H1 (cell line): ENCODE measurements around the gene SPEF2. TPM values are rescaled to one million over a fixed set of nuclear protein-coding genes. Genes with fewer than 3 reads are reported as not detected.

Source experiments
- CTCF ChIA-PET: fragments of 300-600 bp; sonication (Branson Sonifier 250); formaldehyde crosslinking; loops from one replicate; lab custom pipeline; 2021; ENCODE audit not compliant: partially characterized antibody; lab: Charles Lee
- POLR2A ChIA-PET: fragments of 300-600 bp; sonication (Branson Sonifier 250); formaldehyde crosslinking; loops from one replicate; lab custom pipeline; 2021; ENCODE audit warnings: inconsistent platforms; ENCODE audit not compliant: partially characterized antibody; lab: Charles Lee
- DNase-seq, 2 experiments: peaks; one replicate each; pipeline versions ENCODE4 v3.0.0 to v3.0.0-alpha.2; 2010 to 2022; ENCODE audit warnings: low spot score in 2 of 2, low read depth in 1 of 2, mixed read lengths in 1 of 2
- FAIRE-seq: peaks from 2 replicates; lab custom pipeline; 2011; peaks lifted over from hg19 to GRCh38; lab: Jason Lieb, UNC
- H2AFZ ChIP-seq: 2 replicates; pipeline ENCODE4 v1.8.1; 2012; ENCODE audit warnings: low read length, inconsistent platforms
- H2AK5ac ChIP-seq: 2 replicates; pipeline ENCODE4 v1.6.1; 2013; ENCODE audit warnings: low read depth, low read length
- H2BK120ac ChIP-seq: replicated peaks from 2 replicates; pipeline ENCODE3; 2013; ENCODE audit warnings: low read depth, low read length, inconsistent platforms
- H2BK12ac ChIP-seq: 2 replicates; pipeline ENCODE4 v1.6.1; 2013; ENCODE audit warnings: low read depth, low read length
- H2BK15ac ChIP-seq: 2 replicates; pipeline ENCODE4 v1.6.1; 2013; ENCODE audit warnings: low read length
- H2BK20ac ChIP-seq: 2 replicates; pipeline ENCODE4 v1.6.1; 2013; ENCODE audit warnings: low read length
- H2BK5ac ChIP-seq: 2 replicates; pipeline ENCODE4 v1.6.1; 2013; ENCODE audit warnings: low read depth, low read length
- H3K14ac ChIP-seq: 2 replicates; pipeline ENCODE4 v1.6.1; 2013; ENCODE audit warnings: inconsistent platforms; ENCODE audit not compliant: insufficient read length
- H3K18ac ChIP-seq: 2 replicates; pipeline ENCODE4 v1.6.1; 2013; ENCODE audit warnings: low read length; ENCODE audit errors: extremely low read depth
- H3K23ac ChIP-seq: 2 replicates; pipeline ENCODE4 v1.6.1; 2013; ENCODE audit warnings: inconsistent platforms; ENCODE audit not compliant: insufficient read length
- H3K23me2 ChIP-seq: 2 replicates; pipeline ENCODE4 v1.6.1; 2013; ENCODE audit warnings: low read depth, low read length
- H3K27ac ChIP-seq: 2 replicates; pipeline ENCODE4 v1.6.1; 2011; ENCODE audit warnings: low read depth, low read length, inconsistent platforms
- H3K27me3 ChIP-seq, 4 experiments: replicated peaks in 1 of 4; 1 replicate in 1 of 4; 2 replicates in 3 of 4; pipeline versions ENCODE4 v1.6.1 to v1.8.1; 2011 to 2013; ENCODE audit warnings: low read length in 3 of 4, mild to moderate bottlenecking in 3 of 4, inconsistent platforms in 2 of 4, mixed read lengths in 2 of 4, moderate library complexity in 1 of 4; ENCODE audit not compliant: control insufficient read depth in 3 of 4, insufficient read depth in 3 of 4; ENCODE audit errors: extremely low read depth in 1 of 4
- H3K36me3 ChIP-seq, 4 experiments: 2 replicates each; pipeline versions ENCODE4 v1.6.1 to v1.8.1; 2011 to 2013; ENCODE audit warnings: mild to moderate bottlenecking in 4 of 4, low read length in 3 of 4, moderate library complexity in 2 of 4, control low read depth in 1 of 4, inconsistent platforms in 1 of 4; ENCODE audit not compliant: insufficient read depth in 4 of 4, control insufficient read depth in 2 of 4
- H3K4ac ChIP-seq: replicated peaks from 2 replicates; pipeline ENCODE3; 2013; ENCODE audit warnings: low read length, low read depth, mixed read lengths, inconsistent platforms; ENCODE audit not compliant: insufficient read length
- H3K4me1 ChIP-seq, 4 experiments: replicated peaks in 1 of 4; 1 replicate in 1 of 4; 2 replicates in 3 of 4; pipeline versions ENCODE4 v1.6.1 to v1.8.1; 2011 to 2013; ENCODE audit warnings: low read length in 3 of 4, inconsistent platforms in 2 of 4, mixed read lengths in 1 of 4; ENCODE audit not compliant: insufficient read depth in 4 of 4, control insufficient read depth in 3 of 4
- H3K4me2 ChIP-seq, 2 experiments: 2 replicates each; pipeline versions ENCODE4 v1.6.1 to v1.8.1; 2011 to 2013; ENCODE audit warnings: low read depth in 2 of 2, low read length in 2 of 2, control low read depth in 1 of 2, inconsistent platforms in 1 of 2, mild to moderate bottlenecking in 1 of 2; ENCODE audit not compliant: insufficient read depth in 1 of 2
- H3K4me3 ChIP-seq, 4 experiments: fragments of 200-600, 300-600 bp in 1 of 4; sonication (generic), shearing (Covaris generic), sonication (Bioruptor Twin) in 1 of 4; 2 replicates each; pipeline versions ENCODE4 v1.5.1 to v1.8.1; 2011 to 2016; ENCODE audit warnings: low read length in 4 of 4, low read depth in 3 of 4, control low read depth in 2 of 4, inconsistent platforms in 2 of 4, mild to moderate bottlenecking in 2 of 4, mixed read lengths in 1 of 4, moderate library complexity in 1 of 4; ENCODE audit not compliant: insufficient read depth in 2 of 4; ENCODE audit errors: extremely low read depth in 1 of 4
- H3K56ac ChIP-seq: replicated peaks from 2 replicates; pipeline ENCODE3; 2013; ENCODE audit warnings: low read depth, mild to moderate bottlenecking, mixed read lengths, low read length, inconsistent platforms; ENCODE audit not compliant: insufficient read length
- H3K79me1 ChIP-seq: 2 replicates; pipeline ENCODE4 v1.6.1; 2013; ENCODE audit warnings: low read depth, low read length, control low read depth
- H3K79me2 ChIP-seq, 2 experiments: 2 replicates each; pipeline versions ENCODE4 v1.6.1 to v1.8.1; 2012 to 2013; ENCODE audit warnings: low read length in 2 of 2, mild to moderate bottlenecking in 2 of 2, inconsistent platforms in 1 of 2; ENCODE audit not compliant: insufficient read depth in 2 of 2, control insufficient read depth in 1 of 2
- H3K9ac ChIP-seq, 4 experiments: replicated peaks in 1 of 4; 1 replicate in 1 of 4; 2 replicates in 3 of 4; pipeline versions ENCODE4 v1.6.1 to v1.8.1; 2011 to 2013; ENCODE audit warnings: low read depth in 3 of 4, low read length in 3 of 4, control low read depth in 2 of 4, mild to moderate bottlenecking in 2 of 4, moderate library complexity in 2 of 4, inconsistent platforms in 1 of 4; ENCODE audit errors: extremely low read depth in 1 of 4
- H3K9me3 ChIP-seq, 2 experiments: 2 replicates each; pipeline versions ENCODE4 v1.6.1 to v1.8.1; 2012 to 2013; ENCODE audit warnings: mild to moderate bottlenecking in 2 of 2, moderate library complexity in 2 of 2, control low read depth in 1 of 2, inconsistent platforms in 1 of 2, low read depth in 1 of 2, low read length in 1 of 2, mixed read lengths in 1 of 2; ENCODE audit not compliant: insufficient read depth in 2 of 2
- H4K20me1 ChIP-seq, 2 experiments: replicated peaks in 1 of 2; 2 replicates each; pipeline versions ENCODE3 to v1.8.1; 2011 to 2013; ENCODE audit warnings: inconsistent platforms in 2 of 2, low read length in 2 of 2, mild to moderate bottlenecking in 1 of 2; ENCODE audit not compliant: insufficient read depth in 2 of 2, control insufficient read depth in 1 of 2
- H4K5ac ChIP-seq: 2 replicates; pipeline ENCODE4 v1.6.1; 2013; ENCODE audit warnings: low read length, low read depth, mixed read lengths, inconsistent platforms; ENCODE audit not compliant: insufficient read length
- H4K8ac ChIP-seq: 2 replicates; pipeline ENCODE4 v1.8.0; 2013; ENCODE audit warnings: mild to moderate bottlenecking, moderate library complexity, low read length, inconsistent platforms; ENCODE audit not compliant: insufficient read depth; ENCODE audit errors: extremely low read depth
- H4K91ac ChIP-seq: replicated peaks from 2 replicates; pipeline ENCODE3; 2013; ENCODE audit warnings: low read length, mixed read lengths, inconsistent platforms; ENCODE audit not compliant: insufficient read length
- CBX5 ChIP-seq: fragments of 300-800, 300-1000 bp; sonication (generic); IDR thresholded peaks from 2 replicates; pipeline ENCODE4 v1.7.1; 2016; ENCODE audit warnings: antibody characterized with exemption, low read length, low read depth
- TCF12 ChIP-seq: IDR thresholded peaks from 2 replicates; pipeline ENCODE4 v1.6.1; 2011; ENCODE audit warnings: low read depth, mild to moderate bottlenecking, low read length
- WGBS, 2 experiments: shearing (Covaris generic) in 1 of 2; methylation state at CpG; one replicate each; pipeline versions ENCODE4 v1.1.6 to v1.1.7; 2013 to 2015; ENCODE audit warnings: low lambda C conversion rate in 2 of 2, mixed read lengths in 2 of 2, inconsistent platforms in 1 of 2, low coverage in 1 of 2, missing lambda C conversion rate in 1 of 2; ENCODE audit not compliant: insufficient replicate concordance in 2 of 2, insufficient coverage in 1 of 2, insufficient read length in 1 of 2; ENCODE audit errors: extremely low coverage in 1 of 2, missing lambda C conversion rate in 1 of 2; 5-methylcytosine and 5-hydroxymethylcytosine counted together
- long read RNA-seq, 2 experiments: library from RNA in 1 of 2; library from capped mRNA in 1 of 2; stranded (forward); transcript quantifications; one replicate each; pipeline ENCODE4 v2.0.0, GENCODE V29; 2021; ENCODE audit warnings: inconsistent platforms in 1 of 2
- polyA minus RNA-seq, 3 experiments: library from RNA; depleted of rRNA, polyadenylated mRNA; stranded (reverse); fragments of >200 nt; gene quantifications; 1 replicate in 2 of 3; 2 replicates in 1 of 3; pipeline ENCODE4 v1.2.3, GENCODE V29; 2011
- polyA plus RNA-seq, 7 experiments: library from polyadenylated mRNA; depleted of rRNA in 3 of 7; stranded (reverse) in 5 of 7; unstranded in 2 of 7; fragments of >200 nt in 5 of 7; fragments of 200-250 nt in 2 of 7; gene quantifications; 1 replicate in 5 of 7; 2 replicates in 1 of 7; 4 replicates in 1 of 7; pipeline versions ENCODE4 v1.2.1 to v1.2.3, GENCODE V29; 2011 to 2013; ENCODE audit warnings: missing spikeins in 2 of 7, mixed read lengths in 2 of 7
- total RNA-seq: library from RNA; stranded (reverse); fragmentation: NEBNext Ultra II Directional; extraction: Animal tissue kit (Norgen Biotek cat#: 25700); gene quantifications from 2 replicates; pipeline ENCODE4 v1.2.1, GENCODE V29; 2021

SPEF2 gene, protein sequence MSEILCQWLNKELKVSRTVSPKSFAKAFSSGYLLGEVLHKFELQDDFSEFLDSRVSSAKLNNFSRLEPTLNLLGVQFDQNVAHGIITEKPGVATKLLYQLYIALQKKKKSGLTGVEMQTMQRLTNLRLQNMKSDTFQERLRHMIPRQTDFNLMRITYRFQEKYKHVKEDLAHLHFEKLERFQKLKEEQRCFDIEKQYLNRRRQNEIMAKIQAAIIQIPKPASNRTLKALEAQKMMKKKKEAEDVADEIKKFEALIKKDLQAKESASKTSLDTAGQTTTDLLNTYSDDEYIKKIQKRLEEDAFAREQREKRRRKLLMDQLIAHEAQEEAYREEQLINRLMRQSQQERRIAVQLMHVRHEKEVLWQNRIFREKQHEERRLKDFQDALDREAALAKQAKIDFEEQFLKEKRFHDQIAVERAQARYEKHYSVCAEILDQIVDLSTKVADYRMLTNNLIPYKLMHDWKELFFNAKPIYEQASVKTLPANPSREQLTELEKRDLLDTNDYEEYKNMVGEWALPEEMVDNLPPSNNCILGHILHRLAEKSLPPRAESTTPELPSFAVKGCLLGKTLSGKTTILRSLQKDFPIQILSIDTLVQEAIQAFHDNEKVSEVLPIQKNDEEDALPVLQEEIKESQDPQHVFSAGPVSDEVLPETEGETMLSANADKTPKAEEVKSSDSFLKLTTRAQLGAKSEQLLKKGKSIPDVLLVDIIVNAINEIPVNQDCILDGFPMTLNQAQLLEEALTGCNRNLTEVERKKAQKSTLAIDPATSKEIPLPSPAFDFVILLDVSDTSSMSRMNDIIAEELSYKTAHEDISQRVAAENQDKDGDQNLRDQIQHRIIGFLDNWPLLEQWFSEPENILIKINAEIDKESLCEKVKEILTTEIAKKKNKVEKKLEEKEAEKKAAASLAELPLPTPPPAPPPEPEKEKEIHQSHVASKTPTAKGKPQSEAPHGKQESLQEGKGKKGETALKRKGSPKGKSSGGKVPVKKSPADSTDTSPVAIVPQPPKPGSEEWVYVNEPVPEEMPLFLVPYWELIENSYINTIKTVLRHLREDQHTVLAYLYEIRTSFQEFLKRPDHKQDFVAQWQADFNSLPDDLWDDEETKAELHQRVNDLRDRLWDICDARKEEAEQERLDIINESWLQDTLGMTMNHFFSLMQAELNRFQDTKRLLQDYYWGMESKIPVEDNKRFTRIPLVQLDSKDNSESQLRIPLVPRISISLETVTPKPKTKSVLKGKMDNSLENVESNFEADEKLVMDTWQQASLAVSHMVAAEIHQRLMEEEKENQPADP (N-terminal part only)
- total RNA-seq (0.73 and 1.3 TPM in 2 replicates), polyA plus RNA-seq (2011; rRNA removed) (0.14 and 0.47 TPM in 2 replicates), polyA minus RNA-seq (2011; rRNA and poly(A)+ RNA removed) (0.12 and 0.82 TPM in 2 replicates)
- 0.18 TPM for polyA plus RNA-seq (2011; cell fraction: cytosol; rRNA removed)
- polyA plus RNA-seq (2011; cell fraction: nucleus; rRNA removed): 0.17 TPM
- 0.21 to 0.57 TPM (median 0.28 TPM) in 3 of 4 replicates, not detected in the other for polyA plus RNA-seq (2012, experiment 1 of 2)
- polyA plus RNA-seq (2012, experiment 2 of 2): not detected
- 0.30 TPM for polyA plus RNA-seq (2013, experiment 1 of 2)
- 0.52 TPM for polyA plus RNA-seq (2013, experiment 2 of 2)
- not detected for polyA minus RNA-seq (2011; cell fraction: cytosol; rRNA and poly(A)+ RNA removed)
- polyA minus RNA-seq (2011; cell fraction: nucleus; rRNA and poly(A)+ RNA removed): 1.1 TPM
- long read RNA-seq, experiment 1: 0 reads
- long read RNA-seq, experiment 2: 0 reads

DNA sequence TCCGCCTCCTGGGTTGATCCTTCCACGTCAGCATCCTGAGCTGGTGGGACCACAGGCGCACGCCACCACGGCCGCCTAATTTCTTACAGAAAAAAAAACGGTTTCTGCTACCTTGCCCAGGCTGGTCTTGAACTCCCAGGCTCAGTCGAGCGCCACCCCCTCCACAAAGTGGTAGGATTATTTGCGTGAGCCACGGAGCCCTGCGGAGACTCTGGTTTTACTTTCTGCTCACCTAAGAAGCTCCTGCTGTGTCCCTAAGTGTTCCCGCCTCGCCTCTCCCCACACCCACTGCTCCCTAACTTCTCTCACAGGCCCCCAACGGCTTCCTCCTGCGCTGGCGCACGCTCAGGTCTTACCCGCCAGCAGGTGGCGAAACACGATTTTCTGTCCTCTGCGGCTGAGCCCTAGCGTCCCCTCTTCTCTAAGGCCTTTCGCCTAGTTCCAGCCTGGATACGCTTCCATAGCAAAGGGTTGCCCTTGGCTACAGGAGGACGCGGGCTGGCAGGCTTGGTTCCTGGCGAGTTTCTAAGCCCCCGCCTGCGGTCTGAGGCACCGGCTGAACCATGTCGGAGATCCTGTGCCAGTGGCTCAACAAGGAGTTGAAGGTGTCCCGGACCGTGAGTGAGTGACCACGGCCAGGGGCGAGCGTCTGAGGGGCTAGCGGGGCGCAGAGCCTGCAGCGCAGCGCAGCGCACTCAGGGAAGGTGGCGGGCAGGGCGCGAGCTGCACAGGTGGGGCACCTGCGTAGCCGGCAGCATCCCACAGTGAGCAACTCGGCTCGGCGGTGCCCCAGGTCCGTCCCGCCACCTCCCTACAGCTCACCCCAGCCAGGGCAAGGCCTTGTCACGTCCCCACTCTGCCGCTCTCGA lies at the start of gene SPEF2:
Gene SPEF2 (plus strand): TSS at position 429 of the 869 bp plus-strand sequence. CDS start 135 bp downstream, at position 564.
- Histone ChIP-seq H3K23ac (no peak within 1 kb of the TSS), H3K23me2 (peaks cover 5% of the 10 kb centered on the region; the same call in 1 of the 2 replicates), H3K4me2 (peak within 1 kb of the TSS; percentile 86 to 90), H3K9ac (peak within 1 kb of the TSS in 1 of 4 experiments; percentile 37; a peak in 3 of 7 replicates), H2BK15ac (no peak within 1 kb of the TSS), H4K5ac (no peak within 1 kb of the TSS), H3K4ac (no peak within 1 kb of the TSS), H3K79me1 (no peaks in the 10 kb centered on the region), H3K27me3 (peaks cover 2 to 22% (median 12%) of the 10 kb centered on the region in 4 experiments), H3K4me3 (peak within 1 kb of the TSS; percentile 83 to 88 (median 86)), H3K27ac (no peak within 1 kb of the TSS), H3K36me3 (no peaks in the 10 kb centered on the region), H2BK12ac (no peak within 1 kb of the TSS), H3K9me3 (no peaks in the 10 kb centered on the region), H3K14ac (no peak within 1 kb of the TSS), H4K8ac (no peak within 1 kb of the TSS; the same call in 1 of the 2 replicates), H2BK120ac (no peak within 1 kb of the TSS), H3K56ac (no peak within 1 kb of the TSS), H2AFZ (peak within 1 kb of the TSS; percentile 99; the same call in 1 of the 2 replicates), H4K20me1 (no peaks in the 10 kb centered on the region), H2BK20ac (no peak within 1 kb of the TSS), H3K18ac (no peak within 1 kb of the TSS), H3K79me2 (no peaks in the 10 kb centered on the region), H3K4me1 (peaks cover 0 to 3% (median 0%) of the 10 kb centered on the region in 4 experiments; a peak in 1 of 7 replicates), H2AK5ac (no peak within 1 kb of the TSS), H2BK5ac (no peak within 1 kb of the TSS), H4K91ac (no peak within 1 kb of the TSS)
- FAIRE-seq: peak; percentile 79
- CTCF ChIA-PET: interaction anchor here (0.7 to 1.7 kb wide), 11 partner anchors 8 to 449 kb away, joined by 3 to 4 read pairs (median 3); partner anchors contain the start of gene UGT3A2
- WGBS, 2 experiments: 5% methylated on average over 50 of the region's 55 CpGs; no CpG with 5 or more reads in 1 of the 2 experiments
- peak; percentile 81 to 86 for DNase-seq
- POLR2A ChIA-PET: interaction anchor here (0.6 kb wide), 1 partner anchor 570 kb away, joined by 3 read pairs; the partner anchor contains the start of gene AGXT2
- TF ChIP-seq CBX5 (no peak), TCF12 (0 out of 2 replicates have a peak, but pooled peaks have one; percentile 39)
